Stimulated activated CD8-positive, alpha-beta memory T cell treated with anti-CD3 and anti-CD28 coated beads, Interleukin-12 subunit alpha, Interleukin-12 subunit beta, amount 100 ng/mL, for 4 hours (primary cell): ENCODE measurements around the gene LGALS3BP.
A peak's percentile ranks its signal among the peaks of the same experiment; 100 is the strongest.

Experiments used
- DNase-seq: peaks from one replicate; pipeline ENCODE4 v3.0.0-alpha.2; 2020; ENCODE audit warnings: low read depth

LGALS3BP gene

GRCh38 chr17:78981010-78981888, 1.5 kb upstream of the LGALS3BP start:
- DNase-seq: no peak

DNA sequence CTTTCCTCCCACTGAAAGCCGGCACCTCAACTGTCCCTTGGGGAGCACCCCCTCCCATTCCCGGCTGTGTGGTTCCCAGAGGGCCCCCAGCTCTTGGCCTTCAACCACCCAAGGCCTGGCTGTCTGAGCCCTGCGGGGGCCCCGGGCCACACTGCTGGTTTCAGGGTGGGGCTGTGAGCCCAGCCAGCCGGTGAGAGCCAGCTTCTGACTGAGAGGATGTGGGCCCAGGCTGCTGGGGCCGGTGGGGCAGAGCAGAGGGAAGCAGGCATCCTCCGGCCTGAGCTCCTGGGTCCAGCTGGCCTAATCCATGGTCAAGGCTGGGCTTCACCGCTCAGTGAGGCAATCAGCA, 875 bp upstream of the LGALS3BP start:
- DNase-seq: no peak

GRCh38 chr17:78977997-78978973, 1.4 kb downstream of the LGALS3BP start:
- no peak for DNase-seq

DNA sequence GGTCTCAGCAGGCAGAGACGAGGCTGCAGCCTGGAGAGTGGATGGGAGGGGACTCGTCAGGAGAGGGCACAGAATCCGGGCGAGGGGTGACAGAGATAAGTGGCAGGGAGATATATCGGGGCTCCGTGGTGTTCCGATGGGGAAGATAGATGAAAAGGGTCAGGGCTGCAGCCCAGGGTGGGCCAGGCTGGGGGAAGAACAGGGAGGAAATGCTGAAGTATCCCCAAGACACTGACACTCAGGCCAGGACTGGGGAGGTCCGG, 2.1 kb downstream of the LGALS3BP start:
- DNase-seq: no peak

- DNase-seq: no peak
Observed at GRCh38 chr17:78976907-78977680, 2.6 kb downstream of the LGALS3BP start.

GRCh38 chr17:78974635-78975591, 4.8 kb downstream of the LGALS3BP start:
- DNase-seq: no peak

GRCh38 chr17:78973792-78974520, 5.8 kb downstream of the LGALS3BP start:
- no peak for DNase-seq

DNA sequence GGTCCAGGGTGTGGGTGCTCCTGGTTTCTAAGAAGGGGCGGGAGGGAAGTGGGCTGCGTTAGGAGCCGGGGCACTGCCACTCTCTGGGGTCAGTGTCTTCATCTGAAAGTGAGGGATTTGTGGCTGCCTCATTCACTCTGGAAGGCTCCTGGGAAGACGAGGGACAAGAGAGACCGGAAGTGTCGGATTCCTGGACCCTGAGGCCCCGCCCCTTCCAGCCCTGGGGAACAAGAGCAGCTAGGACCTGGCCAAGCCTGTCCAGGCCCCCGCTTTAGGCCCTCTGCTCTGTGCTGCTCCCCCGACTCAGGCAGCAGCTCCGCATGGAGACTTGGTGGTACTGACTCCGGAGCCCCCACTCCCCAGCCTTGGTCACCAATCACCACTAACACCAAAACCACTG, 6.5 kb downstream of the LGALS3BP start:
- no peak for DNase-seq

DNA sequence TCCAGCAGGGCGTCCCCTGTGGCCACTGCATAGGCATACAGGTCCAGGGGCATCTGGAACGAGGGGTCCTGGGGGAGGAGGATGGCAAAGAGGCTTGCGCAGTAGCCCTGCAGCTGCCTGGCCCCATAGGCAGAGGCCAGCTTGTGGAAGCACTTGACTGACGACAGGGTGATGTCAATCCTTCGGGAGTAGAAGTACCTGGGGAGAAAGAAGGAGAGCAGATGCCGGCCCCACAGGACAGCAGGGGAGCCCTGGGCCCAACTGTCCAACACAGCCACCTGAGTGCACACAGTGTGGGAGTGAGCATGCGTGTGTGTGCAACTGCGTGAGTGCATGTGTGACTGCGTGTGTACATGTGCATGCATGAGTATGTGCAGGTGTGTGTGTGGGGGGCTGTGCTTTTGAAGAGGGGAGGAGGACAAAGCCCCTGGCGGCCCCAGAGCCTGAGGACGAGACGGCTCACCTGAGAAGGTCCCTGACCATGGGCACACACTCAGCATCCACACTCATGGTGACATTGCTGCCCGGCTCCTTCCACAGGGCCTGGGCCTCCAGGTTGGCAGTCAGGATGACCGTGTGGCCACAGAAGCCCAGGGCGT, 7.1 kb downstream of the LGALS3BP start:
- no peak for DNase-seq

DNA sequence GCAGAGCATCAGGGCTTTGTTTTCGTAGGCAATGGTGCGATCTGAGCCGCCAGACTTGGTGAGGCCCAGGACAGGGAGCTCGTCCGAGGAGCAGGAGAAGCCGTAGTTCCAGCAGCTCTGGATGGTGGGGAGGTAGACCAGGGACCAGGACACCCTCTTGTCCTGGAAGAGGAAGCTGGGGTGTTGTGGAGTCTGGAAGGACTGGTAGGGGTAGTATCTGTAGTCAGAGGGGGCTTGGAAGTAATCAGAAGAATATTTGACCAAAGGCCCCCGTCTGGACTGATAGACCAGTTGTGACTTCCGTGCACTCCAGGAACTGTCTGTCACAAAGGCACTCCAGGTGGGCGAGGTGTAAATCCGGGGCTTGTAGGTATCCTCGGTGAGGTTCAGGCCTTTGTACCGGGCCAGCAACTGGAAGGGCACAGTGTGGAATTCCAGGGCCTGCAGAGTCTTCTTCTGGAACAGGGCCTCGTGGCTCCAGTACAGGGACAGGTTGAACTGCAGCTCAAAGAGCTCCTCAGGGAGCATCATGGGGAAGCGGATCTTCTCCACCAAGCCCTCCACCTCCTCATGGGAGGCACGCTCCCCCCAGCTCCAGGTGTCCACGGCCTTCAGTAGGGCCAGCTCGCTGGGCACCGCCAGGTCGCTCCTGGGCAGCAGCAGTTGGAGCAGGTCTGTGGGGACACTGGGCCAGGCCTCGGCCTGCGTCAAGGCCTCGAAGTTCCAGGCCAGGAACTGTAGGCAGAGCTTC, 7.8 kb downstream of the LGALS3BP start:
- no peak for DNase-seq

GRCh38 chr17:78970834-78971755, 8.6 kb downstream of the LGALS3BP start:
- peak; percentile 40 for DNase-seq

- no peak for DNase-seq
Observed at GRCh38 chr17:78969865-78970264, 9.9 kb downstream of the LGALS3BP start.

DNA sequence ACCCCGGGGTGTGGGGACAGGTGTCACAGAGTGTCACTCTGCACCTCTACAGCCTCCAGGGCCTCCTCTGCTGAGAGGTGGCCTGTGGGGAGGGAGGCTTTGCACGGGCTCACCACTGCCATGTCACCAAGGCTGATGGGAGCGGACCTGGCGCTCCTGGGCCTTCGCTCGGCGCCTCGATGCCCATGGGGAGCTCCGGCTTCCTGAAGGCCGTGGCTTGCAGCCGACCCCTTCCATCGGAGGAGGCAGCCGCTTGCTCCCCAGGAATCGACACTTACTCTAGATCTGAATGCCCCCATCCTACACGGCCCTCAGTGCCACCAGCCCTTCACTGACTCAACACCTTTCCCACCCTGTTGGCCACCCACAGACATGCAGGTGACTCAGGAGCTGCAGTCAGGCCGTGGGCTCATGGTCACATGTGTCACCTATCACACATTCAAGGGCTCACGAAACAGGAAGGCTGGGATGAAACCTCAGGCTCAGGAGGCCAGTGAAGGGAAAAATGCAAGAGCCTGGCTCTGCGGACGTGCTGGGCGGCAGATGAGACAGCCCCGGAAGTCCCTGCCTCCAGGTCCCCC, 11.9 kb downstream of the LGALS3BP start:
- DNase-seq: no peak

DNA sequence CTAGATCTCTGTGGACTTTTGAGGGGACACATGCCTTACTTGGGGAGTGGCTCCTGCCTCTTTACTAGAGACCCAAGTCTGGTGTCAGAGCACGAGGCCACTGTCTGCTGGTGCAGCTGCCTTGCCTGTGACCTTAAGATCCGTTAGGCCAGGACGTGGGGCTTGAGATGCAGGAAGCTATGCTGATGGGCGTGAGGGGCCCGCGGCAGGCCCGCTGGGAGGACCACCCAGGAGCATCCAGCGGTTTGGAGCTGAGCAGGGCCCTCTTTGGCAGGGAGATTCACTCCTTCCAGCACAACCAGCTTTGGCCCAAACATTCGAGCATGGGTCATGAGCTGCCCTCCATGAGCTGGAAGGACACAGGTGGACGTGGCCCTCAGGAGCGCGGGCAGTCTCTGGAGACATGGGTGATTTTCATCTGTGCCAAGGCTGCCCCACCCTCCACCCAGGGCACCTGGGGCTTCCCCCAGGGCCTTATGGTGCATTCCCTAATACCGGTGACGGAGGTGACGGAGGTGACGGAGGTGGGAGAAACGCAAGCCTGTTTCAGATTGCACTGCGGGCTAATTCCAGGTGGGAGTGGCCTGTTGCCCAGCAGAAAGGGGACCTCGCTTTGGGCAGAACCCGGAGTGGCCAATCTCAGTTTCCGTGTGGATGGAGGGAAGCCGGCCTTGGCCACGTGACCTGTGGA, 12.7 kb downstream of the LGALS3BP start:
- no peak for DNase-seq

GRCh38 chr17:78966123-78966813, 13.5 kb downstream of the LGALS3BP start:
- DNase-seq: no peak

- DNase-seq: no peak
Observed at GRCh38 chr17:78965491-78965924, 14.2 kb downstream of the LGALS3BP start.

DNA sequence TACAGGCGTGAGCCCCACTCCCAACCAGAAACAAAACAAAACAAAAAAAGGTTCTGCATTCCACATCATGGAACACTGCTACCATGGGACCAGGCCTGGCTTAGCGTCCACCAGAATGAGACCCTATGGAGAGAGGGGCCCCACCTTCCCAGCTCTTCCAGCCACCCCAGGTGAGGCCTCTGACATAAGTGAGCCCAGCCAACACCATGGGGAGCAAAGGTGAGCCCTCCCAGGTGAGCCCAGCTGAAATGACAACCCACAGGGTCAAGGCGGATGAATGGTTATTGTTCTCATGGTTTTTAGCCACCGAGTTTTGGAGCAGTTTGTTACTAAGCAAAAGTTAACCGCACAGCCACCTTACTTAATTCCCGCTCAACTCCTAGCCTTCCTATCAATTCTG, 16.3 kb downstream of the LGALS3BP start:
- DNase-seq: no peak
